GM18507 (cell line): ENCODE results near the gene MGMT.

ENCODE experiments used
- DNase-seq: peaks from one replicate; pipeline ENCODE4 v3.0.0; 2011; ENCODE audit warnings: low read depth; ENCODE audit not compliant: insufficient read length; ENCODE audit errors: extremely low spot score
- FAIRE-seq: peaks from 2 replicates; lab custom pipeline; 2011; peaks lifted over from hg19 to GRCh38; lab: Jason Lieb, UNC

Gene MGMT

GRCh38 chr10:129785536-129785981 is 318.5 kb downstream of the MGMT start:
- FAIRE-seq, result no peak

GRCh38 chr10:129786216-129786615 is 319.2 kb downstream of the MGMT start:
- DNase-seq, result no peak
- no peak for FAIRE-seq

More at GRCh38 chr10:129785536-129785981, 318.5 kb downstream of the MGMT start:
- no peak for DNase-seq

- FAIRE-seq, result no peak
These were observed 320.5 kb downstream of the MGMT start for GRCh38 chr10:129787557-129787956.

GRCh38 chr10:129788215-129788614 is 321.2 kb downstream of the MGMT start:
- no peak for DNase-seq
- no peak for FAIRE-seq

More at GRCh38 chr10:129787557-129787956, 320.5 kb downstream of the MGMT start:
- DNase-seq, result no peak

- DNase-seq, result no peak
- FAIRE-seq, result no peak
These were observed 323.8 kb downstream of the MGMT start for GRCh38 chr10:129790715-129791446.

GRCh38 chr10:129792141-129792540 is 325.1 kb downstream of the MGMT start:
- no peak for DNase-seq
- no peak for FAIRE-seq

- FAIRE-seq (no peak), DNase-seq (no peak)
These were observed 325.8 kb downstream of the MGMT start for GRCh38 chr10:129792864-129793263.

- no peak for DNase-seq
- FAIRE-seq, result no peak
These were observed 326.4 kb downstream of the MGMT start for GRCh38 chr10:129793479-129793878.

- DNase-seq, result no peak
- no peak for FAIRE-seq
These were observed 327.0 kb downstream of the MGMT start for GRCh38 chr10:129793996-129794395.

- DNase-seq (no peak), FAIRE-seq (no peak)
These were observed 329.8 kb downstream of the MGMT start for GRCh38 chr10:129796710-129797420.

- DNase-seq (no peak), FAIRE-seq (no peak)
These were observed 332.9 kb downstream of the MGMT start for GRCh38 chr10:129799942-129800341.

- DNase-seq (no peak), FAIRE-seq (no peak)
These were observed 333.8 kb downstream of the MGMT start for GRCh38 chr10:129800796-129801340.

GRCh38 chr10:129807211-129807610 is 340.2 kb downstream of the MGMT start:
- no peak for DNase-seq
- FAIRE-seq, result no peak

GRCh38 chr10:129808092-129808983 is 341.3 kb downstream of the MGMT start:
- no peak for FAIRE-seq
- no peak for DNase-seq

- no peak for DNase-seq
- FAIRE-seq, result no peak
These were observed 342.4 kb downstream of the MGMT start for GRCh38 chr10:129809431-129809830.

- DNase-seq (no peak), FAIRE-seq (no peak)
These were observed 342.8 kb downstream of the MGMT start for GRCh38 chr10:129809841-129810240.

- no peak for DNase-seq
- FAIRE-seq, result no peak
These were observed 344.2 kb downstream of the MGMT start for GRCh38 chr10:129811208-129811607.

GRCh38 chr10:129812398-129812797 is 345.4 kb downstream of the MGMT start:
- FAIRE-seq, result no peak
- DNase-seq, result no peak
